Coronary artery (tissue), 2 donors: ENCODE results near the gene CDCA3.

Source experiments
- DNase-seq: peaks from one replicate; pipeline ENCODE4 v3.0.0-alpha.2; 2017; ENCODE audit warnings: low spot score
- H3K27ac ChIP-seq, 2 donors: fragments of 200-600 bp; sonication (generic); one replicate each; pipeline ENCODE4 v1.5.1; 2016 to 2019
- H3K4me3 ChIP-seq: fragments of 200-600 bp; sonication (generic); 2 replicates; pipeline ENCODE4 v1.5.1; 2016; ENCODE audit warnings: mild to moderate bottlenecking, moderate library complexity
- TF ChIP-seq, protein P1 (sequence below): fragments of 200-600 bp; sonication (generic); IDR thresholded peaks from one replicate; pipeline ENCODE4 v1.5.1; 2019; ENCODE audit warnings: antibody characterized with exemption

The CDCA3 gene

DNA sequence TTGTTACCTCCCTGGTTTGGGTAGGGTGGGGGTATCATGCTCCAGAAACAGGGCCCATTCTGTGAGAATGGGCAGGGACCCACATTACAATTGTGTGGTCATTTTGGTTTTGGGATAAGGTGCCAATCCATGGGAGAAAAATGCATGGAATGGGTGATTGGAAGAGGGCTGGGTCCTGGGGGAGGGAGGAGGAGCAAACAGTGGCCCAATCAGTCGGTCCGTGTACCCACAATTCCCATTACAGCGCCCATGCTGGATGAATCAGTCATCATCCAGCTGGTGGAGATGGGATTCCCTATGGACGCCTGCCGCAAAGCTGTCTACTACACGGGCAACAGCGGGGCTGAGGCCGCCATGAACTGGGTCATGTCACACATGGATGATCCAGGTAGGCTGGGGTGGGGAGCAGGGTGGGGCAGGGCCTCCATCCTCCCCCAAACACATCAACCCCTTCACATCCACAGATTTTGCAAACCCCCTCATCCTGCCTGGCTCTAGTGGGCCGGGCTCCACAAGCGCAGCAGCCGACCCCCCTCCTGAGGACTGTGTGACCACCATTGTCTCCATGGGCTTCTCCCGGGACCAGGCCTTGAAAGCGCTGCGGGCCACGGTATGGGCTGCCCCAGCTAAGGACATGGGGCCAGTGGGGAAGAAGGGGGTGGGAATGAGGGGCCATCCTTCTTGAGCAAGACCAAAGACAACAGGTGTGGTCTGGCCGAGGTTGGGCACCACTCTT is 12.7 kb upstream of the CDCA3 start:
- Histone ChIP-seq H3K4me3 (no peak overlapping the region), H3K27ac (no peak overlapping the region)
- no peak for DNase-seq
- TF ChIP-seq, protein P1, sequence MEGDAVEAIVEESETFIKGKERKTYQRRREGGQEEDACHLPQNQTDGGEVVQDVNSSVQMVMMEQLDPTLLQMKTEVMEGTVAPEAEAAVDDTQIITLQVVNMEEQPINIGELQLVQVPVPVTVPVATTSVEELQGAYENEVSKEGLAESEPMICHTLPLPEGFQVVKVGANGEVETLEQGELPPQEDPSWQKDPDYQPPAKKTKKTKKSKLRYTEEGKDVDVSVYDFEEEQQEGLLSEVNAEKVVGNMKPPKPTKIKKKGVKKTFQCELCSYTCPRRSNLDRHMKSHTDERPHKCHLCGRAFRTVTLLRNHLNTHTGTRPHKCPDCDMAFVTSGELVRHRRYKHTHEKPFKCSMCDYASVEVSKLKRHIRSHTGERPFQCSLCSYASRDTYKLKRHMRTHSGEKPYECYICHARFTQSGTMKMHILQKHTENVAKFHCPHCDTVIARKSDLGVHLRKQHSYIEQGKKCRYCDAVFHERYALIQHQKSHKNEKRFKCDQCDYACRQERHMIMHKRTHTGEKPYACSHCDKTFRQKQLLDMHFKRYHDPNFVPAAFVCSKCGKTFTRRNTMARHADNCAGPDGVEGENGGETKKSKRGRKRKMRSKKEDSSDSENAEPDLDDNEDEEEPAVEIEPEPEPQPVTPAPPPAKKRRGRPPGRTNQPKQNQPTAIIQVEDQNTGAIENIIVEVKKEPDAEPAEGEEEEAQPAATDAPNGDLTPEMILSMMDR: no peak

GRCh38 chr12:6863033-6863432 is 11.9 kb upstream of the CDCA3 start:
- H3K27ac ChIP-seq: no peak overlapping the region
- H3K4me3 ChIP-seq: no peak overlapping the region
- no peak for DNase-seq
- TF ChIP-seq, protein P1: no peak

DNA sequence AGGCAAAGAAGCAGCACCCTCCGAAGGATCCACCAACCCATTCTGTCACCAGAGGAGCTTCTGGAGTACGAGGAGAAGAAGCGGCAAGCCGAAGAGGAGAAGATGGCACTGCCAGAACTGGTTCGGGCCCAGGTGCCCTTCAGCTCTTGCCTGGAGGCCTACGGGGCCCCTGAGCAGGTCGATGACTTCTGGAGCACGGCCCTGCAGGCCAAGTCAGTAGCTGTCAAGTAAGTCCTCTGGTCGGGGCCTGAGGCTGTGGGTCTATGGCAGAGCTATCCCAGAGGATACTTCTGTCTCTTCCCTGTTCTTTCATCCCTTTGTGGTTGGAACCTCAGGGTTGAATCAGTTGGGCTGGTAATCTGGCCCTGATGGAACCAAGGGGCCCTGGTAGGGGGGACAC is 10.3 kb upstream of the CDCA3 start:
- TF ChIP-seq, protein P1: no peak
- H3K4me3 ChIP-seq: no peak overlapping the region
- H3K27ac ChIP-seq: no peak overlapping the region
- DNase-seq: no peak

- no peak overlapping the region for H3K27ac ChIP-seq
- TF ChIP-seq, protein P1: no peak
- DNase-seq: no peak
- H3K4me3 ChIP-seq: no peak overlapping the region
These were observed 9.9 kb upstream of the CDCA3 start for GRCh38 chr12:6860942-6861341.

DNA sequence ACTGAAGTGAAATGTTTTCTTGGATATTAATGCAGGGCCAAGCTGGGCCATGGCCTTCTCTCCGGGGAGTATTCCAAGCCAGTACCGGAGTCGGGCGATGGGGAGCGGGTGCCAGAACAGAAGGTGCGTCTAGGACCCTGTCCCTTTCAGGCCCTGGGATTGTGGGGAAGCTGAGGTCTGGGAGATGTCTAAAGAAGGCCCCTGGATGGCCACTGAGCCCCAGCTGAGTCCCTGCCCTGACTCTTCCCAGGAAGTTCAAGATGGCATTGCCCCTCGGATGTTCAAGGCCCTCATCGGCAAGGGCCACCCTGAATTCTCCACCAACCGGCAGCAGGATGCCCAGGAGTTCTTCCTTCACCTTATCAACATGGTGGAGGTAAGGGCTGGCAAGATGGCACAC is 9.0 kb upstream of the CDCA3 start:
- TF ChIP-seq, protein P1: no peak
- DNase-seq: no peak
- no peak overlapping the region for H3K27ac ChIP-seq
- no peak overlapping the region for H3K4me3 ChIP-seq

DNA sequence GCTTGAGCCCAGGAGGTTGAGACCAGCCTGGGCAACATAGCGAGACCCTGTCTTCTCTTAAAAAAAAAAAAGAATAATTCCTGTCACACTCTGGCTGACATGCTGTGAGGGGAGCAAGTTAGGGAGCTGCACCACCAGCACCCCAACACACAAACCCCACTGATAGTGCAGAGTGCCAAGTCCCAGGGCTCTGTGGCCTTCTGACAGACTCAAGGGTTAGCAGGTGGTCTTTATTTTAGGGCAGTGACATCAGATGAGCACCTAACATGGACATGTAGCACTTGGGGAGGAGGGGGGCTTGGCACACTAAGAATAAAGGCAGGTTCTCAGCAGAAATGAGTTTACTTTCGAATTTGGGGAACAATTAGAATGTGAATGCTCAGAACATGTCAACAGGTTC is 7.7 kb upstream of the CDCA3 start:
- TF ChIP-seq, protein P1: no peak
- Histone ChIP-seq H3K27ac (no peak overlapping the region), H3K4me3 (no peak overlapping the region)
- DNase-seq: no peak

GRCh38 chr12:6855322-6855721 is 4.2 kb upstream of the CDCA3 start:
- TF ChIP-seq, protein P1: no peak
- no peak overlapping the region for H3K27ac ChIP-seq
- no peak overlapping the region for H3K4me3 ChIP-seq
- no peak for DNase-seq
